IMR-90 (cell line): ENCODE data around the gene NIPAL4. TPM values are rescaled to one million over a fixed set of nuclear protein-coding genes. Genes with fewer than 3 reads are reported as not detected.

ENCODE experiments used
- ATAC-seq: fragments of 200-7000 bp; cut with Tn5 transposase; 2 replicates; pipeline ENCODE4 v1.9.1; 2020; ENCODE audit warnings: low read depth, mild to moderate bottlenecking, moderate library complexity
- BruUV-seq: library from RNA; stranded (reverse); fragments of 400-500 nt; replicated peaks from 2 replicates; lab custom pipeline; 2021; lab: Mats Ljungman, UMichigan
- CTCF ChIA-PET: fragments of 300-600 bp; formaldehyde crosslinking; extraction: SDS; loops from one replicate; lab custom pipeline; 2021; ENCODE audit warnings: antibody characterized with exemption; lab: Yijun Ruan, JAX
- POLR2A ChIA-PET: fragments of 300-600 bp; sonication (Branson Sonifier 250); formaldehyde crosslinking; loops from one replicate; lab custom pipeline; 2022; ENCODE audit warnings: antibody characterized with exemption; ENCODE audit not compliant: unreplicated experiment; lab: Charles Lee
- DNase-seq: peaks from one replicate; pipeline ENCODE4 v3.0.0; 2013
- H2AFZ ChIP-seq: replicated peaks from 2 replicates; pipeline ENCODE3; 2013; ENCODE audit warnings: low read length, mild to moderate bottlenecking; ENCODE audit not compliant: poor library complexity
- H2AK5ac ChIP-seq: 2 replicates; pipeline ENCODE4 v1.6.1; 2013; ENCODE audit warnings: low read depth, low read length, inconsistent platforms
- H2AK9ac ChIP-seq: replicated peaks from 2 replicates; pipeline ENCODE3; 2013; ENCODE audit warnings: mild to moderate bottlenecking, low read depth, low read length, moderate library complexity; ENCODE audit not compliant: poor library complexity
- H2BK120ac ChIP-seq: 2 replicates; pipeline ENCODE4 v1.6.1; 2013; ENCODE audit warnings: low read depth, low read length, inconsistent platforms
- H2BK15ac ChIP-seq: 3 replicates; pipeline ENCODE4 v1.6.1; 2013; ENCODE audit warnings: low read depth, low read length, inconsistent platforms
- H2BK20ac ChIP-seq: 2 replicates; pipeline ENCODE4 v1.6.1; 2013; ENCODE audit warnings: low read depth, mild to moderate bottlenecking, inconsistent platforms, low read length, moderate library complexity
- H2BK5ac ChIP-seq: 2 replicates; pipeline ENCODE4 v1.6.1; 2013; ENCODE audit warnings: mild to moderate bottlenecking, low read depth, low read length, inconsistent platforms; ENCODE audit not compliant: poor library complexity, severe bottlenecking
- H3K14ac ChIP-seq: replicated peaks from 2 replicates; pipeline ENCODE4 v1.6.1; 2013; ENCODE audit warnings: low read depth, low read length, inconsistent platforms
- H3K18ac ChIP-seq: 2 replicates; pipeline ENCODE4 v1.6.1; 2013; ENCODE audit warnings: low read depth, low read length, control low read depth
- H3K23ac ChIP-seq: 2 replicates; pipeline ENCODE4 v1.6.1; 2013; ENCODE audit warnings: low read depth, low read length, inconsistent platforms
- H3K27ac ChIP-seq: 2 replicates; pipeline ENCODE4 v1.5.1; 2013; ENCODE audit warnings: mild to moderate bottlenecking, control low read depth, low read length; ENCODE audit not compliant: insufficient read depth
- H3K27me3 ChIP-seq: 2 replicates; pipeline ENCODE4 v1.6.1; 2013; ENCODE audit warnings: low read length; ENCODE audit not compliant: control insufficient read depth, insufficient read depth
- H3K36me3 ChIP-seq: 2 replicates; pipeline ENCODE4 v1.6.1; 2013; ENCODE audit warnings: low read length, mixed read lengths; ENCODE audit not compliant: control insufficient read depth, insufficient read depth
- H3K4ac ChIP-seq: 2 replicates; pipeline ENCODE4 v1.6.1; 2013; ENCODE audit warnings: low read depth, low read length, inconsistent platforms
- H3K4me1 ChIP-seq: 2 replicates; pipeline ENCODE4 v1.6.1; 2013; ENCODE audit warnings: low read length, mixed read lengths; ENCODE audit not compliant: control insufficient read depth, insufficient read depth
- H3K4me2 ChIP-seq: 2 replicates; pipeline ENCODE4 v1.6.1; 2013; ENCODE audit warnings: low read depth, mild to moderate bottlenecking, control low read depth, low read length, moderate library complexity
- H3K4me3 ChIP-seq: 2 replicates; pipeline ENCODE4 v1.5.1; 2013; ENCODE audit warnings: low read depth, mild to moderate bottlenecking, control low read depth, low read length, moderate library complexity; ENCODE audit not compliant: insufficient read depth
- H3K56ac ChIP-seq: 2 replicates; pipeline ENCODE4 v1.6.1; 2013; ENCODE audit warnings: low read length, inconsistent platforms; ENCODE audit not compliant: insufficient read depth; ENCODE audit errors: extremely low read depth
- H3K79me1 ChIP-seq, 2 experiments: 2 replicates each; pipeline ENCODE4 v1.6.1; 2013; ENCODE audit warnings: low read length in 2 of 2, inconsistent platforms in 1 of 2, low read depth in 1 of 2
- H3K9ac ChIP-seq: 2 replicates; pipeline ENCODE4 v1.6.1; 2013; ENCODE audit warnings: low read depth, low read length, control low read depth
- H3K9me1 ChIP-seq: 2 replicates; pipeline ENCODE4 v1.6.1; 2013; ENCODE audit warnings: low read length, inconsistent platforms; ENCODE audit not compliant: insufficient read depth
- H3K9me3 ChIP-seq: 2 replicates; pipeline ENCODE4 v1.6.1; 2013; ENCODE audit warnings: low read length; ENCODE audit not compliant: control insufficient read depth, insufficient read depth
- H4K20me1 ChIP-seq: 2 replicates; pipeline ENCODE4 v1.6.1; 2013; ENCODE audit warnings: low read length, inconsistent platforms; ENCODE audit not compliant: insufficient read depth
- H4K5ac ChIP-seq: 2 replicates; pipeline ENCODE4 v1.6.1; 2013; ENCODE audit warnings: mild to moderate bottlenecking, low read depth, low read length, control low read depth
- H4K8ac ChIP-seq, 2 experiments: 2 replicates each; pipeline ENCODE4 v1.6.1; 2013; ENCODE audit warnings: low read depth in 2 of 2, low read length in 2 of 2, control low read depth in 1 of 2, inconsistent platforms in 1 of 2
- H4K91ac ChIP-seq: 2 replicates; pipeline ENCODE4 v1.6.1; 2013; ENCODE audit warnings: low read depth, low read length, inconsistent platforms; ENCODE audit not compliant: insufficient read depth
- BHLHE40 ChIP-seq: fragments of 150-350 bp; IDR thresholded peaks from 2 replicates; pipeline ENCODE4 v1.6.1; 2016; ENCODE audit warnings: mild to moderate bottlenecking, low read depth, low read length
- CEBPB ChIP-seq: IDR thresholded peaks from 2 replicates; pipeline ENCODE4 v1.6.1; 2012; ENCODE audit warnings: low read depth, low read length, improper control_type of control experiment
- CHD1 ChIP-seq: IDR thresholded peaks from 2 replicates; pipeline ENCODE4 v1.6.1; 2012; ENCODE audit warnings: low read depth, low read length, improper control_type of control experiment
- ELK1 ChIP-seq: fragments of 150-350 bp; IDR thresholded peaks from 2 replicates; pipeline ENCODE4 v1.6.1; 2016; ENCODE audit warnings: low read depth, mild to moderate bottlenecking, low read length, moderate library complexity, borderline replicate concordance
- FOS ChIP-seq: fragments of 150-350 bp; IDR thresholded peaks from 2 replicates; pipeline ENCODE4 v1.6.1; 2016; ENCODE audit warnings: low read depth, low read length
- MAFK ChIP-seq: IDR thresholded peaks from 2 replicates; pipeline ENCODE4 v1.6.1; 2012; ENCODE audit warnings: low read depth, low read length, improper control_type of control experiment
- MAZ ChIP-seq: IDR thresholded peaks from 2 replicates; pipeline ENCODE4 v1.6.1; 2012; ENCODE audit warnings: low read depth, mild to moderate bottlenecking, low read length, improper control_type of control experiment, moderate library complexity, borderline replicate concordance
- MXI1 ChIP-seq: IDR thresholded peaks from 2 replicates; pipeline ENCODE4 v1.6.1; 2012; ENCODE audit warnings: low read depth, mild to moderate bottlenecking, low read length, moderate library complexity, borderline replicate concordance
- NFE2L2 ChIP-seq: fragments of 150-350 bp; IDR thresholded peaks from 2 replicates; pipeline ENCODE4 v1.6.1; 2016; ENCODE audit warnings: low read depth, mild to moderate bottlenecking, low read length
- POLR2A ChIP-seq: IDR thresholded peaks from 2 replicates; pipeline ENCODE4 v1.6.1; 2012; ENCODE audit warnings: mild to moderate bottlenecking, low read depth, low read length
- RAD21 ChIP-seq: IDR thresholded peaks from 2 replicates; pipeline ENCODE4 v1.6.1; 2012; ENCODE audit warnings: low read length, improper control_type of control experiment
- RCOR1 ChIP-seq: IDR thresholded peaks from 2 replicates; pipeline ENCODE4 v1.6.1; 2012; ENCODE audit warnings: mild to moderate bottlenecking, low read length, improper control_type of control experiment; ENCODE audit not compliant: insufficient replicate concordance
- RFX5 ChIP-seq: IDR thresholded peaks from 2 replicates; pipeline ENCODE4 v1.8.0; 2012; ENCODE audit warnings: low read depth, mild to moderate bottlenecking, low read length, moderate library complexity
- SMC3 ChIP-seq: fragments of 150-350 bp; IDR thresholded peaks from 2 replicates; pipeline ENCODE4 v1.6.1; 2016; ENCODE audit warnings: low read depth, mild to moderate bottlenecking, antibody characterized with exemption, low read length, moderate library complexity
- WGBS, 2 experiments: methylation state at CpG; one replicate each; pipeline versions ENCODE4 v1.1.5 to v1.1.7; 2013; ENCODE audit warnings: missing lambda C conversion rate in 2 of 2; ENCODE audit not compliant: insufficient read length in 1 of 2; ENCODE audit errors: extremely low coverage in 2 of 2; 5-methylcytosine and 5-hydroxymethylcytosine counted together
- dilution Hi-C: fragments of 300-500 bp; cut with HindIII; formaldehyde crosslinking; loops from one replicate; pipeline ENCODE4 v1.14.3; 2018; ENCODE audit warnings: low sequenced_read_pairs; ENCODE audit not compliant: unreplicated experiment
- in situ Hi-C: fragments of 300-500 bp; cut with MboI; formaldehyde crosslinking; loops from 3 replicates; pipeline ENCODE4 v1.14.3; 2019; ENCODE audit warnings: low sequenced_read_pairs, inconsistent platforms, mixed read lengths
- intact Hi-C: fragments of 100-400 bp; cut with micrococcal nuclease; formaldehyde crosslinking; loops from 2 replicates; pipeline ENCODE4 v1.10.0; 2022
- polyA plus RNA-seq, 3 experiments: library from polyadenylated mRNA; depleted of rRNA; stranded (reverse); fragments of >200 nt; gene quantifications; 2 replicates each; pipeline ENCODE4 v1.2.3, GENCODE V29; 2012; ENCODE audit warnings: low replicate concordance in 1 of 3
- total RNA-seq: library from RNA; depleted of rRNA; stranded (reverse); fragments of >200 nt; gene quantifications from 2 replicates; pipeline ENCODE4 v1.2.3, GENCODE V29; 2012
- TF ChIP-seq, protein P1 (sequence below): fragments of 150-350 bp; IDR thresholded peaks from 2 replicates; pipeline ENCODE4 v1.6.1; 2017; ENCODE audit warnings: mild to moderate bottlenecking, antibody characterized with exemption, low read length, low read depth
- TF ChIP-seq, protein P2 (sequence below): conservative IDR thresholded peaks from 2 replicates; pipeline ENCODE4 v1.5.1; 2012; ENCODE audit warnings: mild to moderate bottlenecking, low read depth, low read length, improper control_type of control experiment

Gene NIPAL4
- total and polyA plus RNA-seq, 2 of the 4 experiments (the other 2 are of a cell fraction): 0.18 to 0.39 TPM

DNA sequence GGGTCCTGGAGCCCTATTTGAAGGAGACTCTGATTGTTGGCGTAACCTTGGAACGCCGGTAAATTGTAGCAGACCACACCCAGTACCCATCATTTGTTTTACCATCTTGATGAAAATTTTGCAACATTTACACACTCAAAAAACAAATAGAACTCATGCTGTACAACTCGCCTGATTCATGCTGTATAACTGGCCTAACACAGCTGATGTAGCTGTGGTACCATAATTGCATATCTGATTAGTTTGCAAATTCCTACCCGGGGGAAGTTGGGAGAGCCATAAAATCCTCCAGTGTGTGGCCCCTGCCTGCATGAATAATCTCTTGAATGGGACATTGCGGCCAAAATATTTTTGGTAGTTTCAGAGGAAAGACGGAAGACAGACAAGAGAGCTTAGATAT, 9.7 kb downstream of the NIPAL4 start:
- Histone ChIP-seq H3K27ac (no peak overlapping the region), H2AFZ (no peak overlapping the region), H2BK20ac (no peak overlapping the region), H3K79me1 (peaks cover 3 to 18% of the 10 kb centered on the region in 2 experiments), H4K8ac (no peak overlapping the region), H3K4ac (no peak overlapping the region), H3K14ac (no peak overlapping the region), H3K4me3 (no peak overlapping the region), H3K56ac (no peak overlapping the region), H3K9me3 (no peaks in the 10 kb centered on the region), H3K4me1 (peaks cover 11% of the 10 kb centered on the region; the same call in 1 of the 2 replicates), H3K27me3 (no peaks in the 10 kb centered on the region), H2AK5ac (no peak overlapping the region), H3K9ac (no peak overlapping the region), H4K5ac (no peak overlapping the region), H2AK9ac (no peak overlapping the region), H3K23ac (no peak overlapping the region), H3K36me3 (peaks cover 4% of the 10 kb centered on the region), H3K9me1 (peaks cover 33% of the 10 kb centered on the region), H2BK15ac (no peak overlapping the region), H3K4me2 (no peak overlapping the region), H3K18ac (no peak overlapping the region), H4K20me1 (no peaks in the 10 kb centered on the region), H4K91ac (no peak overlapping the region), H2BK120ac (no peak overlapping the region), H2BK5ac (no peak overlapping the region)
- no TSS peak for BruUV-seq
- DNase-seq: no peak
- POLR2A ChIA-PET: no interaction called here
- TF ChIP-seq MAFK: no peak
- no peak for TF ChIP-seq CEBPB
- TF ChIP-seq NFE2L2: no peak
- TF ChIP-seq RCOR1: no peak
- TF ChIP-seq RAD21: no peak
- TF ChIP-seq CHD1: no peak
- TF ChIP-seq MAZ: no peak
- TF ChIP-seq SMC3: no peak
- no peak for TF ChIP-seq FOS
- TF ChIP-seq MXI1: no peak
- TF ChIP-seq POLR2A: no peak
- TF ChIP-seq, protein P1, sequence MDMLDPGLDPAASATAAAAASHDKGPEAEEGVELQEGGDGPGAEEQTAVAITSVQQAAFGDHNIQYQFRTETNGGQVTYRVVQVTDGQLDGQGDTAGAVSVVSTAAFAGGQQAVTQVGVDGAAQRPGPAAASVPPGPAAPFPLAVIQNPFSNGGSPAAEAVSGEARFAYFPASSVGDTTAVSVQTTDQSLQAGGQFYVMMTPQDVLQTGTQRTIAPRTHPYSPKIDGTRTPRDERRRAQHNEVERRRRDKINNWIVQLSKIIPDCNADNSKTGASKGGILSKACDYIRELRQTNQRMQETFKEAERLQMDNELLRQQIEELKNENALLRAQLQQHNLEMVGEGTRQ: no peak
- TF ChIP-seq, protein P2, sequence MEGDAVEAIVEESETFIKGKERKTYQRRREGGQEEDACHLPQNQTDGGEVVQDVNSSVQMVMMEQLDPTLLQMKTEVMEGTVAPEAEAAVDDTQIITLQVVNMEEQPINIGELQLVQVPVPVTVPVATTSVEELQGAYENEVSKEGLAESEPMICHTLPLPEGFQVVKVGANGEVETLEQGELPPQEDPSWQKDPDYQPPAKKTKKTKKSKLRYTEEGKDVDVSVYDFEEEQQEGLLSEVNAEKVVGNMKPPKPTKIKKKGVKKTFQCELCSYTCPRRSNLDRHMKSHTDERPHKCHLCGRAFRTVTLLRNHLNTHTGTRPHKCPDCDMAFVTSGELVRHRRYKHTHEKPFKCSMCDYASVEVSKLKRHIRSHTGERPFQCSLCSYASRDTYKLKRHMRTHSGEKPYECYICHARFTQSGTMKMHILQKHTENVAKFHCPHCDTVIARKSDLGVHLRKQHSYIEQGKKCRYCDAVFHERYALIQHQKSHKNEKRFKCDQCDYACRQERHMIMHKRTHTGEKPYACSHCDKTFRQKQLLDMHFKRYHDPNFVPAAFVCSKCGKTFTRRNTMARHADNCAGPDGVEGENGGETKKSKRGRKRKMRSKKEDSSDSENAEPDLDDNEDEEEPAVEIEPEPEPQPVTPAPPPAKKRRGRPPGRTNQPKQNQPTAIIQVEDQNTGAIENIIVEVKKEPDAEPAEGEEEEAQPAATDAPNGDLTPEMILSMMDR: no peak
- TF ChIP-seq BHLHE40: no peak
- TF ChIP-seq ELK1: no peak
- no peak for TF ChIP-seq RFX5
- no peak for ATAC-seq
- intact Hi-C loops: no loop called here
- dilution Hi-C loops: no loop called here
- in situ Hi-C loops: no loop called here
- CTCF ChIA-PET: interaction anchor here (0.7 to 1.8 kb wide), 2 partner anchors 37 to 249 kb away, joined by 3 to 7 read pairs; no protein-coding TSS in a partner anchor
- WGBS, 2 experiments: no CpG with 5 or more reads among the region's 7 CpGs
